SU-DHL-6 (cell line): ENCODE data around the gene LAMP1.

ENCODE experiments used
- H2AFZ ChIP-seq: fragments of 200-600 bp; sonication (generic); 2 replicates; pipeline ENCODE4 v1.6.1; 2014; ENCODE audit warnings: low read depth, mild to moderate bottlenecking, moderate library complexity, mixed read lengths, antibody characterized with exemption, low read length; ENCODE audit not compliant: severe bottlenecking
- H3F3A ChIP-seq: fragments of 200-600 bp; shearing (Covaris generic); 2 replicates; pipeline ENCODE4 v1.6.0; 2016; ENCODE audit warnings: antibody characterized with exemption, mild to moderate bottlenecking; ENCODE audit not compliant: insufficient read depth
- H3K27ac ChIP-seq: fragments of 200-600 bp; sonication (generic); 2 replicates; pipeline ENCODE4 v1.5.1; 2016; ENCODE audit warnings: low read depth, mild to moderate bottlenecking, low read length, moderate library complexity, mixed read lengths
- H3K27me3 ChIP-seq: fragments of 200-600 bp; sonication (generic), shearing (Covaris generic); 2 replicates; pipeline ENCODE4 v1.6.0; 2014; ENCODE audit warnings: mild to moderate bottlenecking, low read length
- H3K36me3 ChIP-seq: fragments of 200-600 bp; sonication (generic); 2 replicates; pipeline ENCODE4 v1.6.1; 2014; ENCODE audit warnings: mild to moderate bottlenecking, low read length, mixed read lengths
- H3K4me2 ChIP-seq: fragments of 300-600, 200-600 bp; shearing (Covaris generic), sonication (generic); 2 replicates; pipeline ENCODE4 v1.6.0; 2014; ENCODE audit warnings: low read length, low read depth, mild to moderate bottlenecking; ENCODE audit not compliant: poor library complexity, severe bottlenecking
- H3K4me3 ChIP-seq: fragments of 200-600 bp; sonication (generic); 2 replicates; pipeline ENCODE4 v1.5.1; 2014; ENCODE audit warnings: antibody characterized with exemption, low read length, mild to moderate bottlenecking, mixed read lengths; ENCODE audit not compliant: insufficient read depth, poor library complexity, severe bottlenecking
- H3K79me2 ChIP-seq: fragments of 200-600 bp; sonication (generic); 2 replicates; pipeline ENCODE4 v1.6.1; 2014; ENCODE audit warnings: mild to moderate bottlenecking, low read length, moderate library complexity; ENCODE audit not compliant: insufficient read depth
- H3K9ac ChIP-seq: fragments of 200-600 bp; sonication (generic); 2 replicates; pipeline ENCODE4 v1.7.0; 2014; ENCODE audit warnings: mild to moderate bottlenecking, low read length
- H3K9me2 ChIP-seq: fragments of 200-600 bp; sonication (generic); replicated peaks from 2 replicates; pipeline ENCODE4 v1.6.1; 2014; ENCODE audit warnings: low read length; ENCODE audit not compliant: insufficient read depth
- H3K9me3 ChIP-seq: fragments of 200-600 bp; sonication (generic); 2 replicates; pipeline ENCODE4 v1.6.1; 2014; ENCODE audit warnings: low read length, mixed read lengths; ENCODE audit not compliant: insufficient read depth
- H4K20me1 ChIP-seq: fragments of 200-600 bp; sonication (generic); 2 replicates; pipeline ENCODE4 v1.6.1; 2014; ENCODE audit warnings: low read depth, mild to moderate bottlenecking, antibody characterized with exemption, low read length, moderate library complexity, mixed read lengths
- CTCF ChIP-seq: fragments of 200-600 bp; sonication (generic); IDR thresholded peaks from one replicate; pipeline ENCODE4 v1.5.1; 2017; ENCODE audit warnings: antibody characterized with exemption, mild to moderate bottlenecking, low read length, moderate library complexity; ENCODE audit not compliant: insufficient read depth, poor library complexity, severe bottlenecking
- EZH2phosphoT487 ChIP-seq: fragments of 200-600 bp; sonication (generic), shearing (Covaris generic); conservative IDR thresholded peaks from 2 replicates; pipeline ENCODE4 v1.6.1; 2018; ENCODE audit warnings: mild to moderate bottlenecking, antibody characterized with exemption, low read length, moderate library complexity, mixed read lengths

LAMP1 gene

GRCh38 chr13:113319371-113319770 is 22.3 kb downstream of the LAMP1 start:
- Histone ChIP-seq H2AFZ (no peak overlapping the region), H3K27me3 (no peaks in the 10 kb centered on the region), H3K36me3 (no peaks in the 10 kb centered on the region), H3K9me3 (no peaks in the 10 kb centered on the region), H3F3A (no peaks in the 10 kb centered on the region), H3K79me2 (no peaks in the 10 kb centered on the region), H3K9me2 (no peaks in the 10 kb centered on the region), H3K9ac (no peak overlapping the region), H3K4me2 (no peak overlapping the region), H3K27ac (no peak overlapping the region), H4K20me1 (no peaks in the 10 kb centered on the region), H3K4me3 (no peak overlapping the region)
- no peak for TF ChIP-seq CTCF
- no peak for TF ChIP-seq EZH2phosphoT487

GRCh38 chr13:113320226-113320875 is 23.3 kb downstream of the LAMP1 start:
- TF ChIP-seq EZH2phosphoT487 (no peak), CTCF (no peak)
- Histone ChIP-seq H3K36me3 (no peaks in the 10 kb centered on the region), H4K20me1 (no peaks in the 10 kb centered on the region), H3K9ac (no peak overlapping the region), H3K9me3 (no peaks in the 10 kb centered on the region), H3F3A (no peaks in the 10 kb centered on the region), H2AFZ (no peak overlapping the region), H3K4me2 (no peak overlapping the region), H3K9me2 (no peaks in the 10 kb centered on the region), H3K4me3 (no peak overlapping the region), H3K27ac (no peak overlapping the region), H3K79me2 (no peaks in the 10 kb centered on the region), H3K27me3 (no peaks in the 10 kb centered on the region)

GRCh38 chr13:113321546-113321945 is 24.5 kb downstream of the LAMP1 start:
- H3K27me3 ChIP-seq, result no peaks in the 10 kb centered on the region

More at GRCh38 chr13:113321546-113321945, 24.5 kb downstream of the LAMP1 start:
- H3K9me2 ChIP-seq, result no peaks in the 10 kb centered on the region
- H3K9ac ChIP-seq, result no peak overlapping the region
- no peaks in the 10 kb centered on the region for H4K20me1 ChIP-seq
- H3K4me3 ChIP-seq, result no peak overlapping the region
- H3K79me2 ChIP-seq, result no peaks in the 10 kb centered on the region
- no peaks in the 10 kb centered on the region for H3K9me3 ChIP-seq
- H3K4me2 ChIP-seq, result no peak overlapping the region
- no peak overlapping the region for H2AFZ ChIP-seq
- no peak overlapping the region for H3K27ac ChIP-seq
- no peaks in the 10 kb centered on the region for H3F3A ChIP-seq
- no peaks in the 10 kb centered on the region for H3K36me3 ChIP-seq
- no peak for TF ChIP-seq CTCF
- no peak for TF ChIP-seq EZH2phosphoT487
